HG02571 (cell line): ENCODE data around the gene IL17REL.

ENCODE experiments used
- ATAC-seq: cut with Tn5 transposase; IDR thresholded peaks from one replicate; pipeline ENCODE4 v1.9.1; 2021; ENCODE audit warnings: mild to moderate bottlenecking, moderate library complexity; ENCODE audit not compliant: unreplicated experiment

IL17REL gene

DNA sequence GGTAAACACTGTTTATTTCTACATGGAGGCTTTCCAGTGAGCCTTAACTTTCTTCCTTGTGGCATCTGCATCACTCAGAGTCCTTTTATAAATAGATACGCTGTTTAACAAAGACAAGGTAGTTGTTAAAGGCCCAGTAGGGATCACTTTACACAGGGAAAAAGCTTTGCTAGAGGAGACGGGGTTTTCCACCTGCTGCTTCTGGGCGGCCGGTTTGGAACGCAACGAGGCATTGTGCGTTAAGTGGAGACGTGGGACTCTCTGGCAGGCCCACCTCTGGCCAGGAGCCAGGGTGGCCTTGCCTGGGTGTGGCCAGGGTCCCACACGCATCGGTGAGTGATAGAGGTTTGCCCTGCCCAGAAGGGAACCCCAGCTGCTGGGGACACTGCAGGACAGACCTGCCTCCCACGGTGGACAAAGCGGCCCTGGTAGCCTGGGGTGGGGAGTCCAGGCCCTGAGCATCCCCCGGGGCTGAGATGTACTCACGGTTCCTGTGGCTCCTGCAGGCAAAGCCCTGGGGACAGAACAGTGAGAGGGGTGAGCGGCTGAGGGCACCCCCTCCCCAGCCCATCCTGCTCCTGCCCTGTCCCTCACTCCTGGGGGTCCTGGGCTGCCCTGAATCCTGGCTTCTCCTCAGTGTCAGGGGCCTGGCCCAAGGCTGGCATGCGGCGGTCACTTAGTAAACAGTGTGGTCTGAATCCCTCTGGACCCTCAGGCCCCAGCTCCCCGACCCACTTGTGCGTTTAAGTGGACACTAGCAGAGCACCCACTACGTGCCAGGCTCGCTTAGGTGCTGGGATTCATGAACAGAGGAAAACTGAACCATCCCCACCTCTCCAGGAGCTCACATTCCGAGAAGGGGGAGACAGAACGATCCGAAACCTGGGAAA, 4.2 kb downstream of the IL17REL start:
- no peak for ATAC-seq

DNA sequence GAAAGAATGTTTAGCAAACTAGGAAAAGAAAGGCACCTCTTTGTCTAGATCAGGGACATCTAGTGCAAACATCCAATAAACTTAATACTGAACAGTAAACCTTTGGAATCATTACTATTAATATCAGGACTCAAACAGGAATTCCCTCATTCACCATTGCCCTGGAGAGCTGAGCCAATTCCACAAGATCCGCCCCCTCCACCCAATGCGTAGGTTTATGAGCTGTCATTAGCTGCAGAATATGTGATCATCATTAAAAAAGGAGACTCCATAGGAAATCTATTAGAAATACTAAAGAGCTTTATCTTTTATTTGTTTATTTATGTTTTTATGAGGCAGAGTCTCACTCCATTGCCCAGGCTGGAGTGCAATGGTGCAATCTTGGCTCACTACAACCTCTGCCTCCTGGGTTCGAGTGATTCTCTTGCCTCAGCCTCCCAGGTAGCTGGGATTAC, 5.5 kb downstream of the IL17REL start:
- no peak for ATAC-seq

- ATAC-seq: no peak
Measured at GRCh38 chr22:50004918-50005317, 7.6 kb downstream of the IL17REL start.

- no peak for ATAC-seq
Measured at GRCh38 chr22:50002791-50003190, 9.8 kb downstream of the IL17REL start.

DNA sequence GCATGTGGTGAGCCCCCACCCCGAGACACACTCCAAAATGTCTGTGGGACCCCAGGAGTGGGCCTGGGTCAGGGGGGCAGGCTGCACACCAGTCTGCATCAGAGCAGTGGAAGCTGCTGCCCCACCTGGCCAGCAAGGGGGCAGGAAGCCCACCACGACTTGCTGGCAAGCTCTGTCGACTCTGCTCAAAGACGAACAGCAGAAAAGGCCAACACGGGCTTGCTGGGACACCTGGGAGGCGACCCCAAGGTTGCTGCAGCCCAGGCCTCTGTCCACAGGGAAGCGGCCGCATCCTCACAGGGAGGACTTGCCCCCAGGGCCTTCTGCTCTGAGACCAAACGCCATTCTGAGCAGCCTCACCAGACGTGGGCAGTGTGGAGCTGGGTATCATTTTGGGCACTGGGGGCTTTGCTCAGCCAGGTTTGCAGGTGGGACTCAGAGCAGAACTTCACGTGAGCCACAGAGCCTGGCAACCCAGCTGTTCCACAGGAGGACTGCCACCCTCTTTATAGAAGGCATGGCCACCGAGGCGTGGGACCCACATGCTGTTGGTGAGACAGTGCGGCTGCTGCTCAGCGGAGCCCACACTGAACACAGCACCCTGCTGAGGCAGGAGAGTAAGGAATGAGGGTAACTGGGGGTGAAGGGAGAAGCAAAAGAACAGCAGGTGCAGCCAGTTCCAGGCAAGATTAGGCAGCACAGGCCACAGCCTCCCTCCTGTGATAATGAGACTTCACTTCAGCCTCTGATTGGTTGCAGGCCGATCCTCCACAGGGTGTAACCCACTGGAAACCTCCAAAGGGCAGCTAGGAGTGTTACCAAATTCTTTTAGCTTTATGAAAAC, 11.0 kb downstream of the IL17REL start:
- no peak for ATAC-seq

DNA sequence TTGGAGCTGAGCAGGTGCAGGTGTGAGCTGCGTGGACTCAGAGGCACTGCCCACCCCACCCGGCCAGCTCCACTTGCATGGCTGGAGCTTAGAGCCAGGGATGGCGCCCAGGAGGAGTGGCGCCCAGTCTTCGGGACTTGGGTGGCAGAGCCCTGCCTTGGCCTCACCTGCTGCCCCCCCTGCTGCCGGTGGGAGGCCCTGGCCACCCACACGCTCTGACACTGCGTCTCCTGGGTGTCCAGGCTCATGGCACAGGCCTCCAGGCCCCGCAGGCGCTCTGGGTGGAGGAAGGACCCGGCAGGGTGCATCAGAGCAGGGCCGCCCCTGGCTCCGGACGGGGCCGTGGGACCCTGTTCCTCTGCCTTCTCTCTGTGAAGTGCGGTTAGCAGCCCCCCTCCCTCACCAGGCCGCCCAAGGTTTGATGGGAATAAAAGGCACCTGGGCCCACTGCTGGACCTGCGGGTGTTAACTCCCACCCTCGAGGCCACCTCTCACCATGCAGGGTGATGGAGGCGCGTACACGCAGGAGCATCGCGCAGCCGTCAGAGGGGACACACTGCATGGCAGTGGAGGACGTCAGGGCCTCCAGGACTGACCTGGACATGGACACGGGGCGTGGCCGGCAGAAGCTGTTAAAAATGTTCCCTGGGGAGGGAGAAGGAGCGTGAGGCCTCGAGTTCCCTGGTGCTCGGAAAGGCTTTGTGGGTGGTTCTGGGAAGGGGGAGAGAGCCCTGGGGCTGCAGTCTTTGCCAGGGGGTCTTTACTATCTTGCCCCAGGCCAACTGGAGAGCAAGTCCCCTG, 11.8 kb downstream of the IL17REL start:
- no peak for ATAC-seq

DNA sequence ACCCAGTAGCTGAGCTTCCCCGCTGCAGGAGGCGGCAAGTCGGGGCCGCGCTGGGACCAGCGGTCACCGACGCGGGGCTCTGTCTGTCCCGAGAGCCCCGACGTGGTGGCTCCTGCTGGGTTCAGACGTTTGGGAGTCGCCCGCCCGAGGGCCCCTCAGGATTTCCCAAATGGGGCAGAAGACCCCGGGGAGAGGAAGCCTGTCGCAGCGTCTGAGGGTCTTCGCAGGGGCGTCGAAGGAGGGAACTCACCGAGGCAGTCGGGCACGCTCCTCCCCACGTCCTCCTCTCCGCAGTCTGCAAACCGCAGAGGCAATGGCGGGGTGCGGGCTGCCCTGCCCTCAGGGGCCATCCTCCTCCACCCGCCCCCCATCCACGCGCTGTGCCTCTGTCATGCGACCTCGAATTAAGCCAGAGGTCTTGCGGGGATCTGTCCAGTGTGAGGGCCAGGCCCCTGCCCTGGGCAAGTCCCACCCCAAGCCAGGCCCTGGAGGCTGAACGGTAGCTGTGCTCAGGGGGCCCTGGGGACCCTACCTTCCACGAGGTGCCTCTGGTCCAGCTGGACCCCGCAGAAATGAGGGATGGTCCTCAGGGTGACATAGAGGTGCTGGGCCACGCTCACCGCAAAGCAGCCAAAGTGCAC, 12.5 kb downstream of the IL17REL start:
- ATAC-seq: no peak

GRCh38 chr22:49999063-49999945, 13.3 kb downstream of the IL17REL start:
- no peak for ATAC-seq

DNA sequence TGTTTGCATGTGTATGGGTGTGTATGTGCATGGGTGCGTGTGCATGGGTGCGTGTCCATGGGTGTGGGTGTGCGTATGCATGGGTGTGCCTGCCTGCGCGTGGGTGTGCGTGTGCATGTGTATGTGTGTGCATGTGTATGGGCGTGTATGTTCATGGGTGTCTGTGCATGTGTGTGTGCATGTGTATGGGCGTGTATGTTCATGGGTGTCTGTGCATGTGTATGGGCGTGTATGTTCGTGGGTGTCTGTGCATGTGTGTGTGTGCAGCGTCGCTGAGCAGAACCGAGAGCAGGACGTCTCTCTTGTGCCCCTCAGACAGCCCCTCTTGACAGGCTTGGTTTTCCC, 13.9 kb downstream of the IL17REL start:
- no peak for ATAC-seq

- ATAC-seq: no peak
Measured at GRCh38 chr22:49997932-49998717, 14.4 kb downstream of the IL17REL start.

DNA sequence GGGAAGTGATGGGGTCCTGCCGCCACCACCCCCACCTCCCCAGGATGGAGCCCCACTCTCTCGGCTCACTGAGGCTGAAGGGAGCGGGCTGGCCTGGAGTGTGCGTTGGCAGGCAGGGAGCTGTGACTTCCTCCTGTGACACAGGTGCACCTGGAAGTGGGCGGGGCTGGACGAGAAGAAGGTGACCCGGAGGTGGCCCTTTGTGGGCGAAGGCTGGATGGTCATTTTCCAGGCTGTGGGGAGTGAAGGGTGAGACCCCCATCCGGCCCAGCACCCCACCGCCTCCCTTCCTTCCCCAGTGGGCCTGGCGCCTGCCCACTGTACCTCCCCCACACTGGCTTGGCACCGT, 15.3 kb downstream of the IL17REL start:
- no peak for ATAC-seq

DNA sequence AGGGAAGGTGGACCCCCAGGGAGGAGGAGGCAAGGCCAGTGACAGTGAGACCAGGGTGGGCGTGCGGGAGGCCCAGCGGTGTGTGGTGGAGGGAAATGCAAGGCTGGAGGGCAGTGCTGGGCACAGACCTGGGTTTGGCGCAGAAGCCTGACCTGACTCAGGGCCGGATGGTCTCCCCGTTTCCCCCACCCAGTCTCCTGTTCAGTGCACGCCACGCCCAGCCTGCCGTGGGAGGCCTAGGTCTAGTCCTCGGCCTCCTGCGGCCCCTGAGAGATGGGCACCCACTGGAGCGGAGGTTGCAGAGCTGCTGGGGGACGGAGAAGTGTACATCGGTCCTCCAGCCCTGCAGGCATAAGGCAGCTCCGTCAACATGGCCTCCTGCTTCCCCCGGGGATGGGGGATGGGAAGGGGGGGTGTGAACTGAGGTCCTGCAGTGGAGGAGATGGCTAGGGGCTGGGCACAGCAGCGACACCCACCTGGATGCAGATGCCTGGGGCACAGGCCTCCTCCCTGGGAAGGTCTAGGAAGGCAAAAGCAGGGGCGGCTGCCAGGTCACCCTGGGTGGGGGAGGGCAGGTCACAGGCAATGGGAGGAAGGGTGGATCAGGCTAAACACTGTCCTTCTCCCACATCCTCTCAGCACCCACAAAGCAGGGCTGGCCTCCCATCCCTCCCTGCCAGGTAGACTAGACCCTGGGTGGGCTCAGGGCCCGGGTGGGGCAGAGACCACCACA, 15.9 kb downstream of the IL17REL start:
- no peak for ATAC-seq

- ATAC-seq: no peak
Measured at GRCh38 chr22:49996119-49996517, 16.4 kb downstream of the IL17REL start.

- no peak for ATAC-seq
Measured at GRCh38 chr22:49995361-49996118, 17.0 kb downstream of the IL17REL start.

GRCh38 chr22:49995041-49995360, 17.6 kb downstream of the IL17REL start:
- no peak for ATAC-seq

- ATAC-seq: no peak
Measured at GRCh38 chr22:49994361-49995040, 18.1 kb downstream of the IL17REL start.

- no peak for ATAC-seq
Measured at GRCh38 chr22:49993649-49994360, 18.8 kb downstream of the IL17REL start.
